ENCODE results near the gene C5orf52.

DNA sequence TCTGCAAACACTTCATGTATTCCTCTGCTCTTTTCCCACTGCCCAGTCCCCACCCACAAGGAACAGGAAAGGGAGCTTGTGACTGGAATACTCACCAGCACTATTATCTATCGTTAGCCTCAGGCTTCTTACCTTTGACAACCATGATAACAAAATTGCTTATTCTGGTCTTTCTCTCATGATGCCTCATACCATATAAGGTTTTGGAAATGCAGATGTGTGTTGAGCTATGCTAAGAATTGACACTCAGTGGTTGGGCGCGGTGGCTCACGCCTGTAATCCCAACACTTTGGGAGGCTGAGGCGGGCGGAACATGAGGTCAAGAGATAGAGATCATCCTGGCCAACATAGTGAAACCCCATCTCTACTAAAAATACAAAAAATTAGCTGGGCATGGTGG lies 44.5 kb upstream of the C5orf52 start:
- TF ChIP-seq, protein P1, sequence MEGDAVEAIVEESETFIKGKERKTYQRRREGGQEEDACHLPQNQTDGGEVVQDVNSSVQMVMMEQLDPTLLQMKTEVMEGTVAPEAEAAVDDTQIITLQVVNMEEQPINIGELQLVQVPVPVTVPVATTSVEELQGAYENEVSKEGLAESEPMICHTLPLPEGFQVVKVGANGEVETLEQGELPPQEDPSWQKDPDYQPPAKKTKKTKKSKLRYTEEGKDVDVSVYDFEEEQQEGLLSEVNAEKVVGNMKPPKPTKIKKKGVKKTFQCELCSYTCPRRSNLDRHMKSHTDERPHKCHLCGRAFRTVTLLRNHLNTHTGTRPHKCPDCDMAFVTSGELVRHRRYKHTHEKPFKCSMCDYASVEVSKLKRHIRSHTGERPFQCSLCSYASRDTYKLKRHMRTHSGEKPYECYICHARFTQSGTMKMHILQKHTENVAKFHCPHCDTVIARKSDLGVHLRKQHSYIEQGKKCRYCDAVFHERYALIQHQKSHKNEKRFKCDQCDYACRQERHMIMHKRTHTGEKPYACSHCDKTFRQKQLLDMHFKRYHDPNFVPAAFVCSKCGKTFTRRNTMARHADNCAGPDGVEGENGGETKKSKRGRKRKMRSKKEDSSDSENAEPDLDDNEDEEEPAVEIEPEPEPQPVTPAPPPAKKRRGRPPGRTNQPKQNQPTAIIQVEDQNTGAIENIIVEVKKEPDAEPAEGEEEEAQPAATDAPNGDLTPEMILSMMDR (IDR thresholded peaks at IDR 0.05; ENCODE audit: insufficient read depth, low read depth, low read length) = no peak
- no peak for TF ChIP-seq EZH2 (IDR thresholded peaks at IDR 0.05; ENCODE audit: insufficient read depth, low read length)

Data from astrocyte (in vitro differentiated cells and primary cell).